Ovary (tissue), 3 donors: ENCODE measurements around the gene SLC36A4.

Source experiments
- EP300 ChIP-seq: sonication (generic); formaldehyde crosslinking; IDR thresholded peaks from one replicate; pipeline ENCODE4 v1.6.1; 2017; ENCODE audit warnings: antibody characterized with exemption
- POLR2A ChIP-seq: fragments of 450-650 bp; IDR thresholded peaks from one replicate; pipeline ENCODE4 v1.6.1; 2017; ENCODE audit warnings: antibody characterized with exemption, mild to moderate bottlenecking, moderate library complexity
- TF ChIP-seq, protein P1 (sequence below), 3 donors: fragments of 450-650 bp in 2 of 3; fragments of 200-600 bp in 1 of 3; IDR thresholded peaks; one replicate each; pipeline versions ENCODE4 v1.5.1 to v1.8.0; 2016 to 2022; ENCODE audit warnings: antibody characterized with exemption in 3 of 3, mild to moderate bottlenecking in 1 of 3
- donor health status: DM: no; HTN: no; CAD: no.

DNA sequence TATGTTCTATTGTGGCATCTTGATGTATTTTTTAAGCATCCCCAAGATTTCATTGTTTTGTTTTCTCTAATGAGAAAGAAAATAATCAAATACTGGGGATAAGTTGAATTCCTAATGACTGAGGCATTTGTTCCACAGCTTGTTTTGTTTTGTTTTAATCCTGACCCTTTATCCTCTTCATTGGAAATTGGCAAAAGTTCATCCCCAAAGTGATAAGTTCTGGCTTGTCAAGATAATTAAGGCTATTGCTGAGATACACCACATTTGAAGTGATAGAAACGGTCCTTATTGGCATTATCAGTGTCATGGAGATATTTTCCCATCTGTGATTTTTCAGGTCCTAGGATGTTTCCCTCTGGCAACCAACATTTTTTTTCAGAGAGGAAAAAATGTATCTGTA, 65.0 kb downstream of the SLC36A4 start:
- TF ChIP-seq, protein P1, sequence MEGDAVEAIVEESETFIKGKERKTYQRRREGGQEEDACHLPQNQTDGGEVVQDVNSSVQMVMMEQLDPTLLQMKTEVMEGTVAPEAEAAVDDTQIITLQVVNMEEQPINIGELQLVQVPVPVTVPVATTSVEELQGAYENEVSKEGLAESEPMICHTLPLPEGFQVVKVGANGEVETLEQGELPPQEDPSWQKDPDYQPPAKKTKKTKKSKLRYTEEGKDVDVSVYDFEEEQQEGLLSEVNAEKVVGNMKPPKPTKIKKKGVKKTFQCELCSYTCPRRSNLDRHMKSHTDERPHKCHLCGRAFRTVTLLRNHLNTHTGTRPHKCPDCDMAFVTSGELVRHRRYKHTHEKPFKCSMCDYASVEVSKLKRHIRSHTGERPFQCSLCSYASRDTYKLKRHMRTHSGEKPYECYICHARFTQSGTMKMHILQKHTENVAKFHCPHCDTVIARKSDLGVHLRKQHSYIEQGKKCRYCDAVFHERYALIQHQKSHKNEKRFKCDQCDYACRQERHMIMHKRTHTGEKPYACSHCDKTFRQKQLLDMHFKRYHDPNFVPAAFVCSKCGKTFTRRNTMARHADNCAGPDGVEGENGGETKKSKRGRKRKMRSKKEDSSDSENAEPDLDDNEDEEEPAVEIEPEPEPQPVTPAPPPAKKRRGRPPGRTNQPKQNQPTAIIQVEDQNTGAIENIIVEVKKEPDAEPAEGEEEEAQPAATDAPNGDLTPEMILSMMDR (IDR thresholded peaks at IDR 0.05), result no peak
- TF ChIP-seq EP300, result no peak
- TF ChIP-seq POLR2A, result no peak
